TTC549 (cell line): Measurements from ENCODE around the gene KYNU.
A peak's percentile ranks its signal among the peaks of the same experiment; 100 is the strongest.

Experiments
- FAIRE-seq: peaks from 2 replicates; lab custom pipeline; 2012; peaks lifted over from hg19 to GRCh38; lab: Jason Lieb, UNC

KYNU gene

DNA sequence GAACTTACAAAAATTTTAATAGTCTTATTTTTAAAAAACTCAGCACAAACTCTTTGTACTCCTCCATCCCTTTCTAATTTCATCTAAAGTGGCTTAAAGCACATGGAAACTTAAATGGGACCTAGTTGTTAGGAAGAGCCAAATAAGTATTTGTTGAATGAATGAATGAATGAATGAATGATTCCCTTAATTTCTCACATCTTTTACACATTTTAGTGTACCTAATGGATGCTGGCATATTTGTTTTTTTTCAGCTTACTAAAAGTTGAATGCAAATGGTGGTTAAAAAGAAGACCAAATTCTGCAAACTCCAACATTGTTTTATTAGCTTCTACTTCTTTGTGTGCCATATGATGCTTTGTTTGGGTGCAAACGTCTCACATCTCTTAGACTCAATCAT is 89.6 kb downstream of the KYNU start:
- no peak for FAIRE-seq

DNA sequence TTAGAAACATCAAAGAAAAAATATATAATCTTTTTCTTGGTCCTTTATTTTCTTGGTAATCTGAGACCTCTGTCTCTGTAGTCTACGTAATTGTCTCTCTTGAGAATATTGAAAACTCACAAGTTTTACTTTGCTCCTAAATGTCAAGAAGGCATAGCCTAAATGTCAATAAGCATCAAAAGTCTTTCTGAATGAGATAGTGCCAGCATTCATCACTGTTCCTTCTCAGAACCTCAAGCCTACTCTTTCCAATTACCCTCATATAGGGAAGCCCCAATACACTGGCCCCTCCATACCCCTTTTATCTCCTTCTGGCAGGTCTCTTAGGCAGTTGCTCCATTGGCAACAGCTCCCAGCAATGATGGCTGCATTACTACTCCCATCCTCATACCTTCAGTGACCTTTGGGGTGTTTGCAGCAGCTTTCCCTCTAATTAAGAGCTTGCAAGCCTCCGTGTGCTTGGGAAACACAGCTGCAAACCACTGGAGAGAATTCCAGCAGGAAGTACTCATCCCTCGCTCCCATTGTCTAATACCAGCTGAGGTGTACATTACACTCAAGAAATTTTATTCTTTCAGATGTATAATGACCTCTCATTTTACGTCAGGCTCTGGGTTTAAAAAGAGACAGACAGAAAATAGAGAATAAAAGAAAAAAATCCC is 95.8 kb downstream of the KYNU start:
- no peak for FAIRE-seq

DNA sequence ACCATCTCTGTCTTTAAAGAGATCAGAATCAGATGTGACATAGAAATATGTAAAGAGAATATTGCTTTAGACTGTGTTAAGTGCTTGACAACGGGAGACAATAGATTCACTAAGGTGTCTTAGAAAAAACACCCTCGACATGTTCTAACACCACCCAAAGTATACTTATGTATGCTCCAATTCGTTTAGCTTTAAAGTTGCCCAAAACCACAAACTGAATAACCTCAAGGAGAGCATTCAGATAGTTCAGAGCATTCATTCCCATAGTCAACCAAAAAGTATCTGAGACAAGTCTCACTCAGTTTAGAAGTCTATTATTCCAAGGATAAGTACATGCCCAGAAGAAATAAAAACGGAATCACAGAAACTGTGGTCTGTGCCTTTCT is 96.4 kb downstream of the KYNU start:
- no peak for FAIRE-seq

DNA sequence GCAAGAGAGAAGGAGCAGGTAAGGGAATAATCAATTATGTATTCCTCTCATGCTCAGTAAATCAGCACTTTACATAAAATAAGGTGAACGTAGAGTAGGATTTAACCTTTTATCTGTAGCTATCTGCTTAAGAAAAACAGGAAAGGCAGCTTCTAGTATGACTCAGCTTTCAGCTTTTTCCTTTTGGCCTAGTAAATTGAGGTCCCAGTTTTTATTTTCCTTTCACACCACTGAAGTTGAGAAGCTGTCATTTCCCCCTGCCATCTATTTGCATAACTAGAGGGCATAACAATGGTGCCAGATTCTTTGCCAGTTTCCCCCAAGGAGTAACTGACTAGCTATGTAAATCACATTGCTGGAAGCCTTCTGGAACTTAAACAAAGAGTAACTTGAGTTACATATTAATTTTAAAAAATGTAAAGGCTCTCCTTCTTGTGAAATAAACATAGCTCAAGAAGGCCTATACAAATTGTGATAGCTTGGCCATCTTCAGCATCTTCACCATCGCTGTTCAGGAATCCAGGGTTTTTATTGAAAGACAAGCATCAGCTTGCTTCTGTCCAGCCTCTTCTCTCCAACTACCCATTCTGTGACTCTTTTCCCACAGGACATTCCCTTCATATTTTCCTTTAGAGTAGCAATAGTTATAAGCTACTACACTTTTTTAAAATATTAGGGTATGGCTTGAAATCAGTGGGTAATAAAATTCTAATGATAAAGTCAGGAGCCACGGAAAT is 97.0 kb downstream of the KYNU start:
- no peak for FAIRE-seq

DNA sequence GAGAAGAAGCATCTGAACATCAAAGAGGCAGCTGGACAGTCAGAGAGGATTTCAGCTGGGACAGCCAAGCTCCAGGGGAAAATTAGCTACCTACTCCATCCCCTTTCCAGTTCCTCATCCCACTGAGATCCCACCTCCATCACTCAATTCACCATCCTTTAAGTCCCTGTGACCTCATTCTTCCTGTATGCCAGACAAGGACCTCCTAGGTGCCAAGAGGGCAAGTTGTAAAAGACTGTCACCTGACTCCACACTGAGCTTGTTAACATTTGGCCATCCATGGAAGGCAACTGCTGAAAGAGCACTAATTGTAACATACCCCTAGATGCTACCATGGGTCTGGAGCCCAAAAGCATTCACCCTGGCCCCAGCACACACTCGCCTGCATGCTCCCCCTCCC is 97.8 kb downstream of the KYNU start:
- FAIRE-seq = no peak

DNA sequence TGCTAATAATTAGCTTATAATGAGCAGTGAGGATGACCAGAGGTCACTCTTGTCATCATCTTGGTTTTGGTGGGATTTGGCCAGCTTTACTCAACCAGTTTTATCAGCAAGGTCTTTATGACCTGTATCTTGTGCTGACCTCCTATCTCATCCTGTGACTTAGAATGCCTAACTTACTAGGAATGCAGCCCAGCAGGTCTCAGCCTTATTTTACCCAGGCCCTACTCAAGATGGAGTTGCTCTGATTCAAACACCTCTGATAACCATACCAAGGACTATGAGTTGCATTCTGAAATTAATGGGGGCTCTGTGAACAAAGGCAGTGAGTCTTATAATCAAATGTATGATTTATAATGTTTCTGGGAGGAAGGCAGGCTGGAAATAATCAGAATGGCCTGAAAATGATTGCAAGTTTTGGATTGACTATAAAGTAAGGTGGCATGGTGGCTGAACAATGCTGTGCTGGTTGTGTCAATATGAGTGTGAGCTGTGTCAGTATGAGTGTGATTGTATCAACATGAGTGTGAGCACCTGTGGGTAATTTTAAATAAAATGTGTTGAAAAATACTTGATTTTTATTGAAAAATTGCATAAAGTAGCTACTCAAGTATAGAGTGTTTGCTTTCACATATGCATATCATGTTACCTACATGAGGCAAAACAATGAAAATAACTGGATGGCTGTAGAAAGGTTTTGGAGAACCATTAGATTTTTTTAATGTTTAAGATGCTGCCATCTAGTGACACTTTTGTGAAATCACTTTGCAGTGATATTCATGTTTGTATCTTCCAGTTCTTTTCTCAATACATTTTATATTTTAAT is 103.0 kb downstream of the KYNU start:
- FAIRE-seq = peak; percentile 98

DNA sequence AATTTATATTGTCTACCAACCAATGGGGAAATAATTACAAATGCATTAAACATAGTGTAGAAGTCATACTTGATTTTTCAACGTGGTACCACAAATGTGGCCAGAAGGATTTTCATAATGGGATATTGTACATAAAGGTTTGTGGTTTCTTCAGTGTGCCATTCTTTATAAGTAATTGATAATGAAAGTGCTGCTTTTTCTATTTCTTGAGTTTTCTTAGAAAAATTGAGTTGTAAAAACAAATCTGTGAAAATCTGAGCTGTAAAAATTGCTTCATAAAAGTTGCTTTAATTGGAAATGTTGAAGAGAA is 103.6 kb downstream of the KYNU start:
- no peak for FAIRE-seq

DNA sequence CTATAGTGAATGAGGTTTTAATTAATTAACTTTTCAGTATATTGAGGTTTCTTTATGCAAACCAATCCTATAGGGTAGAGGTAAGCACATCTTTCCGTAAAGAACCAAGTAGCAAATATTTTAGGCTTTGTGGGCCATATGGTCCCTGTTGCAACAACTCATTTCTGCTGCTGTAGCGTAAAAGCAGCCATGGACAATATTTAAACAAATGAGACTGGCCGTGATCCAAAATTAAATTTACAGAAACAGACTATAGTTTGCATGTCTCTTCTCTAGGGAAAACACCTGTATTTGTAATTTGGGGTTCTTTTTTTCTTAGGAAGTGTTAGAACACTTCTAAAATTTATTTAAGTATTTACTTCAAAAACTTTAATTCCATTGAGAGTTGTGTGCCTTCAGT is 104.3 kb downstream of the KYNU start:
- no peak for FAIRE-seq

DNA sequence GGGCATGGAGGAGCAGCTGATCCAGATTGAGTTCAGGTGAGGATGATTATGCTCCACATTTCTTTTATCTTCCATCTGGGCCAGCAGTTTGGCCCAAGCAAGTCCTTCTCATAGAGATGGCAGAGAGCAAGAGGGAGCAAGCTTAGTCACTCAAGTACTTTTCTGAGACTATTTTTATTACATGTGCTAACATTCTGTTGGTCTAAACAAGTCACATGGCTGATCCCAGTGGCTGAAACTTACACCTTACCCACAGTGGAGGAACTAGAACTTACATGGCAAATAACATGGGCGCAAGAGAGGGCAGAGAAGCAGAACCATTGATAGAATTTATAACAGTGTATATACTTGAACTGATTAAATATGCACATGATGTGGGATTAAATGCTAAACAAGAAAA is 105.7 kb downstream of the KYNU start:
- no peak for FAIRE-seq

DNA sequence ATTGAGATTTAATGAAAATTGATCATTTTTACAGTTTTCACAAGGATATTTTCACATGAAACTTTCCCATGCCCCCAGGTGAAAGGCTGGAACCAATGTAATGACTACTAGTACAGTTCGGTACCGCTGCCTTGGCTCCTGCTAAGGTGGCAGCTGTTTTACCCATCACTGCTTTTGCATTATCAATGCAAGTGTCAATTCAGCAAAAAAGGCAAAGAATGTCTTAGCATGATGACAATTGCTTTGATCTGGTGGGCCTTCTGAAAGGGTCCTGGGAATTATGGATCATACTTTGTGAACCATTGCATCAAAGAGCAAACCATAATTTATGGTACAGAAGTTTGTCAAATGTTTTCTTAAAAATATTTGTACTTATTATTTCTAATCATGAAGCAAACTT is 107.2 kb downstream of the KYNU start:
- no peak for FAIRE-seq

DNA sequence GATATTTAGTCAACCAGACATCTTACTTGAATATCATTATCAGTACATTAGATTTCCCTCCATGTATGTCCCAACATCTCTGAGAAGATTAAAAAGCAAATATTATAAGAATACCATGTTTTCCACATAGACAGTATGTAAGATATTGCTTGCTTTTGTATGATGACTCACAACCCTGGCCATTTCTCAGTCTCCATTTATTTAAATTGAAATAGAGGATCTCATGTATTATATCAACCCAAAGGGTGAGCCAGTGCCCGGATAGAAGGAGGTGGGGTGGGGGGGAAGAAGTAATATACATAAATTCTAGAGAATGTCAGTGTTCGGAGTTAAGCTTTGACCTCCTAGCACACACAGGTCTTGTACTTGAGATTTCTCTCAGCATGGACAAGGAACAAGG is 109.6 kb downstream of the KYNU start:
- no peak for FAIRE-seq

DNA sequence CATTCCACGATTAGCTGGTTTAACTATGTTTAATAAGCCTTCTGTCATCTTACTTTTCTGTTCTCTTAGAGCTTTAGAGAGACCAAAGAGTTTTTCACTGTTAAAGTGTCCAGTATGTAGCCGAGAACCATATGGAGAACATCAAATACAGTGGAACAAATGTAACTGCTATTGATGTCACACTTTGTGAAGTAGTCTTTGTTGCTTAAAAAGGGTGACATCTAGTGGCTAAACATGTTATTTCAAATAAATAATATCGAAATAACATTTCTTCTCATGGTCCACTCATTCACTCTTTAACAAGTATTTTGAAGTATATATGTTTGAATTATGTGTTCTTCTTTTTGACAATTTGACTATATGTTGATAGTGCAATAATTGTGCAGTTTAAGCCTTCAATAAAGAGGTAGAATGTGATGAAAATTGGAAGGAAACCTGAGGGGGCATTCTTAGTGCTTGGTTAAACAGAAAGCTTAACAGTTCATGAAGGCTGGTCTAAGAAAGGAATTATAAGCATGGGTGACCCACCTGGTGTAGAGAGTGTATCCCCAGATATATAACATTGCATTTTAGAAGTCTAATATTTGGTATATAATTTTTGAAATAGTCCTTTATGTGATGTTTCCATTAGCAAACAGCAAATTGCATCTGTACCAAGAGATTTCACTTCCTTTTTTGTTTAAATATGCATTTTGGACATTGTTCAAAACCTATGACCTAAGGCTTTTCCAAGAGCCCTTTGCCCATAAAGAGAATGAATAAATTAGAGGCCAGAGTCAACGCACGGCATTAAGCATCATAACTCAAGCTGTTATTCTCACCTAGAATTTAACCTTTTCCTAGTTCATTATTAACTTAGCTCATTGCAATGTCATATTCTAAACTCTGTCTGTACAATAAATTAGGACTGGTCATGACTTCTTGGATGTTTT is 112.1 kb downstream of the KYNU start:
- FAIRE-seq = peak; percentile 96

DNA sequence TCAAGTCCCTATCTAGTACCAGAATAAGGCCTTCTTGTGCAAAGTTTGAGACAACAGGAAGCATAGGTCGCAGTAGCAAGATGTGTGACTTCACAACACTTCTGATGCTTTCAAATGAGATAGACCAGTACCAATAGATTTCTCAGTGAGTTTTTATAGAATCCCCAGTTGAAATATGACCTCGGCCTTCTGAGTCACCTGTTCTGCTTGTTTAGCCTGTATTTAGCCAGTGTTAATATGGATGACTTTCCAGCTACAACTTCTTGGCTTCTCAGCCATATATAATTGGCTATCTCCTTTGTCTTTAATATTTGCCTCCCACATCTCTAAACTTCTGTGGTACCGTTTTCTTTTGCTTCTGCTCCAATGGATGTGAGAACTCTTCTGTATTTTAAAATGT is 113.8 kb downstream of the KYNU start:
- FAIRE-seq = no peak

DNA sequence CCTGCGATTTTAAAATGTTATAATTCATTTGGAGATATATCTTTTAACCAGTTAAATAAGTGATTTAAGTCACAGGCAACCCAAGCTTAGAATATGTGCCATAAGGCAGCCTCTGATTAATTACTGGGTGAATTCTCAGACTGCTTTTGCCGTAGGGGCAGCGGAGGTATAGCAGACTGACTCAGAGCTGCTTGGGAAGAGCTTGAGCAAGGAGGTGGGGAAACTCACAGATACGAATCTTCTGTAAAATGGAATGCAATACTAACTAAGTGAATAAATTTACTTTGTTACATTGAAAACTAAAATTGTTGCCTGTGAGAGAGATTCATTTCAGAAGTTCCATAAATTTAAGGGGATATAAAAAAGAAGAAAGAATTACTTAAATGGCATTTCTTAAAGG is 115.4 kb downstream of the KYNU start:
- FAIRE-seq = no peak

DNA sequence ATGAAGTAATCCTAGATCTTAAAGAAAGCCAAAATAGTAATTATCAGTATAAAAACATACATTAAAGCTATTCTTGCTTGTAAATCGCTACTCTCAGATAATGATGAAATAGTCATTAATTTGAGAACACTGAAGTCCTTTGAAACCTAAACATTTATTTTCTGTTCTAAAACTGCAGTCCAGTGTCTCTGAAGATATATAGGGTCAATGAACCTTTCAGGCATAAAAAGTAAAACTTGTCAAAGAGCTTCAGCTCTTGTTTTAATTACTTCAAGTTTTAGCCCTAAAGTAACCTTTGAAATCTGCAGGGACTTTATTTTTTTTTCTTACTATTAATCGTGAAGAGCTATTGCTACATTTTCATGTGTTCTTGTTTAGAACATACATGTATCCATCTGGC is 116.3 kb downstream of the KYNU start:
- FAIRE-seq = no peak

DNA sequence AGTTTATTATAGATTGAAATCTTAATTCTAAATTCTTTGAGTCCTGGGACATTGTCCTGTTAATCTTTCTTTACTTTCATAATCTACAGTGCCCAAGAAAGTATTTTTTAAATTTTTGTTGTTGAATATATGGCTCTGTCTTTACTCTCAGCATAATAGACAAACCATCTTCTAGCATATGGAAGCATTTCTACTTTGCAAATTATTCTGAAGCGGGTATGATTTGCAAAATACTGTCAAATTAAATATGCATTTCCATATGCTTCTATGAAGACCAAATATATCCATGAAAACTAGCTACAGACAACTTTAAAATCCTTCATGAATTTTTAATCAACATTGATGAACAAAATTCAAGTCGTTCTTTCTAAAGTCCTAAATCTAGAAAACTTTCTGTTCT is 117.2 kb downstream of the KYNU start:
- FAIRE-seq = no peak

DNA sequence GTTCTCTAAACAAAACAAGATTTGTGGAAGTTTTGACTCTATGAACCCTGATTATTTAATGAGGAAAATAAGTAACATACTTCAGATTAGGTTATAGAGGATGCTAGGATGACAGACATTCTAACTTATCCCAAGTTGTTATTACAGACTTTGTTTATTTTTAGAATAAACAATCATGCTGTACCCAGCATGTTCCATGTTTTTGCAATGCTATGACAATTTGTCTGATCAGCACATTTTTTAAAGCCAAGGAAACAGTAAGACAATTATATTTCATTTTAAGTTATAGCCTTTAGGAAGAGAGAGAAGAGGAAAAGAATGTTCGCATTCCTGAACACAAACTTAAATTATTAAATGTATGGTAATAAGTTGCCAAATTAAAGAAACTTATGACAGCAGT is 119.8 kb downstream of the KYNU start:
- no peak for FAIRE-seq

DNA sequence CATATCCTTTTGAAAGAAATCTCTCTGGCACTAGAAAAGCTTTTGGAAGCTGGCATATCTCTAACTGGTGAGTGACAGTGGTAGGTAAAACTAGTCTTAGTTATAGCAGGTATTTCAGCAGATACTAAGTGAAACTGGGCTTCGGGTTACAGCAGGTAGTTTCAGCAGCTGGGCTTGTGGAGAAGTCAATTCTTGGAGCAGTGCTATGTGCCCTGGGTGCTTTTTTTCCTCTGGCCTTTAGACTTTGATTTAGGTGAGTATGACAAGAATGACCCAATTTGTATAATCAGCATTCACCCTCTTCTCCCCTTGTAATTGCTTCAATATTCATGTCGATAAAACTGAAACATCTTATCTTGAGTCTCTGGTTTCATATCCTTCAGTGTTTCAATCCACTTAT is 123.1 kb downstream of the KYNU start:
- no peak for FAIRE-seq

DNA sequence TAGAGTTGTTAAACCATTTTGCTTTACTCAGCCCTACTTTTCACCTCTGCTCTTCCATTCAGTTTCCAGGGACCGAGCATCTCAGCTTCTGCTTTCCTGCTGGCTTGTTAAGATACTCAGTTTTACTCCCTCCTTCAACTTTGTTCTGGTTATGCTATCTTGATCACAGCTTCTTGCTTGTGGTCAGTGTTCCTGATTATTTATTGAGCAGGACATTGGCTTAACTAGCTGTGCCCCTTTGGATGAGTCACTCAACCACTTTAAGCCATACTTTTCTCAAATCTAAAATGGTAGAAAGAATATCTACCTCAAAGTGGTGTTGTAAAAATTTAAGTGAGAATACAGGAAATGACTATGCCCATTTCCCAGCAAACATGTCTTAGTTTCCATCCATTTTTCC is 124.0 kb downstream of the KYNU start:
- FAIRE-seq = no peak

DNA sequence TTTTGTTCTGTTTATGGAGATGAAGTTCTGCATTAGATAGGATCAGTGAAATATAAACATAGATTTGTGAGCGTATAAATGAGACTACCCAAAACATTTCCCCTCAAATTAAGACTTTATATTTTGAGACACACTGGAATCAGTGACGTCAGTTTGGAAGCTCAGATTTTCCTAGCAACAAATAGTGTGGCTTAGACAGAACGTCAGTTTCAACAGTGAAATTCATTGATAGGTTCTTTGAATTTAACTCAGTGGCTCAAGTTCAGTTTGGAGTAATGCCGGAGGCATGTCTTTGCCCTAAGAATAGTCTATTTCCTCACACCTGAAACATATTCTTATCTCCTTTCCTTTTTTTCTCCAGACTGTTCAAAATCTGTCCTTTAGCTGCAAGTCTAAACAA is 138.2 kb downstream of the KYNU start:
- FAIRE-seq = no peak

DNA sequence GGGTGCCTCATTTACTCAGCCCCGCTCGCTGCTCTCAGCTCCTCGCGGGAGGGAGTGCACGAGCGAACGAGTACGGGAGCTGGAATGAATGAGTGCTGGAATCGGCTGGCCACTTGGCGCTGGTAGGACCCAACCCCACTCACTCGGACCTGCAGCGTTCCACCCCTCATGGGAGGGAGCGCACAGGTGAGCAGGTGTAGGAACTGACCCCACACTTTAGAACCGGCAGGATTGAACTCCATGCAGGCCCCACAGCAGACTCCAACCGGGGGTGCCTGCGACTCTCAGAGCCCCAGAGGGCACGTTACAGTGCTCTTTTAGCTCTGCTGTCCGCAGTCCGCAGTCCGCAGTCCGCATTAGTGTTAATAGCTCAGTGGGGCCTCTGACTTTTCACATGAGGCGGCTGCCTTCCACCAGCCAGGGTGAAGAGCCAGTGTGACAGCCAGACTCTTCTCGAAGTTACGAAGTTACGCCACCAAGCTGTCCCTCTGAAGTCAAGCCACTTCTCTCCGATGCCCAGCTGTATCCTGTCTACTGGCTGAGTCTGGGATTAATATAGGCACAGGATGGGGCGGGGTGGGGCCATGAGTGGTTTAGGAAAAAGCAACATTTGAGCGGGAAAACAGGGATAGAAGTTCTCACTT is 149.1 kb downstream of the KYNU start:
- FAIRE-seq = no peak

DNA sequence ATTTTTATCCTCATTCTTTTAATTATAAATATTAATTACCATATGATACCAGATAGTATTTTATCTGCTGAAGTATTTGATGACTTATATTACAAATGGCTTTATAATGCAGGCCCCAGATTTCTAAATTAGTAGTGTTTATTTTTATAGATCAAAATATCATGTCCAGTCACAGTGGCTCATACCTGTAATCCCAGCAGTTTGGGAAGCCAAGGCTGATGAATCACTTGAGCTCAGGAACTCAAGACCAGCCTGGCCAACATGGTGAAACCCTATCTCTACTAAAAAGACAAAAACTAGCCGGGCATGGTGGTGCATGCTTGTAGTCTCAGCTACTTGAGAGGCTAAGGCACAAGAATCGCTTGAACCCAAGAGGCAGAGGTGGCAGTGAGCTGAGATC is 151.7 kb downstream of the KYNU start:
- FAIRE-seq = no peak
